HTR-8/SVneo (cell line): Measurements from ENCODE around the gene PRKG1.
"Not testable (repeated sequence)": the region's sequence is repeated elsewhere in the genome, so short reads cannot be mapped to it uniquely, and the experiment has no call there.

ENCODE experiments used
- DNase-seq: peaks from one replicate; pipeline ENCODE4 v3.0.0; 2011; ENCODE audit warnings: low spot score, mixed read lengths; ENCODE audit not compliant: insufficient read length
- FAIRE-seq: peaks from 2 replicates; lab custom pipeline; 2011; peaks lifted over from hg19 to GRCh38; lab: Jason Lieb, UNC

Gene PRKG1

GRCh38 chr10:51663086-51663485, 588.8 kb downstream of the PRKG1 start:
- DNase-seq (no peak), FAIRE-seq (no peak)

DNA sequence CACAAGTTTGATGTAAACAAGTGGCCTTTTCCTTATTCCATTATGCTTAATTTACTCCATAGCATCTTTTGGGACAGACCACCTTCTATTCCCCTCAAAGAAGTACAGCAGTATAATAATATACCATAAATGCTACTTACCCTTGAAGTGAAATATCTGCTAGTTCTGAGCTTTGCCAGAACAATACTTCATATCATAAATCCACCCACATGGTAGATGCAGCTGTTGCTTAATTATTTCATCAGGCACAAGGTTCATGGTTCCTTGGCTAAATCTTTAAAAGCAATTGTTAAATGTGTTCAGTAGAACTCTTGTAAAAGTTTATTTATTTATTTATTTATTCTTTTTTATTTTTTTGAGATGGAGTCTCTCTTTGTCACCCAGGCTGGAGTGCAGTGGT, 592.2 kb downstream of the PRKG1 start:
- DNase-seq, result no peak
- FAIRE-seq, result no peak

GRCh38 chr10:51667678-51668335, 593.5 kb downstream of the PRKG1 start:
- FAIRE-seq, result no peak
- no peak for DNase-seq

DNA sequence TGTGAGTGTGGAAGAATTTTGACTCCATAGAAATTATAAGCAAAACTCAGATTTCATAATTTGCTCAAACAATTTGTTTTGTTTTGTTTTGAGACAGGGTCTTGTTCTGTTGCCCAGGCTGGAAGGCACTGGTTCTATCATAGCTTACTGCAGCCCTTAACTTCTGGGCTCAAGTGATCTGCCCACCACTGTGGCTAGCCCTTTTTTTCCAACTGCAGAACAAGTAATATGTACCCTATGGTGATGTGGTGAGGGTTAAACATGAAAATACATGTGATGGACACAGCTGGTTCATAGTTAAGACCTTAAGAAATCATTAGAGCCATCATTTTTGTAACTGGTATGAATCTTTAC, 594.0 kb downstream of the PRKG1 start:
- no peak for FAIRE-seq
- no peak for DNase-seq

GRCh38 chr10:51669041-51669440, 594.8 kb downstream of the PRKG1 start:
- FAIRE-seq (no peak), DNase-seq (no peak)

- FAIRE-seq (no peak), DNase-seq (no peak)
These were observed 597.8 kb downstream of the PRKG1 start for GRCh38 chr10:51672039-51672535.

GRCh38 chr10:51675088-51675487, 600.8 kb downstream of the PRKG1 start:
- FAIRE-seq, result no peak
- DNase-seq, result no peak

- FAIRE-seq (no peak), DNase-seq (no peak)
These were observed 605.6 kb downstream of the PRKG1 start for GRCh38 chr10:51679841-51680240.

DNA sequence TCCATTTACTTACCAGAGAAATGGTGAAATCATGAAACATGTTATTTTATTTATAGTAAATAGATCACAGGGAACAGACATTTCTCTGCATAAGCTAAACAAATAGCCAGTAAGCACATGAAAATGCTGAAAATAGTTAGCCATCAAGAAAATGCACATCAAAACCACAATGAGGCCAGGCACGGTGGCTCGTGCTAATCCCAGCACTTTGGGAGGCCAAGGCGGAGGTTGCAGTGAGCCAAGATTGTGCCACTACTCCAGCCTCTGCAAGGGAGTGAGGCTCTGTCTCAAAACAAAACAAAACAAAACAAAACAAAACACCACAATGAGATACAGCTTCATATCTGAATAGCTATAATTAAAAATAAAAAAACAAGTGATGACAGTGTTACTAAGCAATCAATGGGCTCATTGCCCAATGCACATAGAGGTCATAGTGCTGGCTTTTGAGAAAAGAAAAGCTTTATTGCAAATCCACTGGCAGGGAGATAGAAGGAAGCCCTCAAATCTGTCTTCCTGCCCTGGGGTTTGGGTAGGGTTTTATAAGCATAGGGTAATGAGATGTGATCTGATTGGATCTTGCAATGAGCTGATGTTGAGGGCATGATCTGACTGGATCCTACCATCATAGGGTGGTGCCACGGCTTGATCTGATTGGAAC, 608.9 kb downstream of the PRKG1 start:
- no peak for FAIRE-seq
- no peak for DNase-seq

GRCh38 chr10:51685768-51686167, 611.5 kb downstream of the PRKG1 start:
- FAIRE-seq (no peak), DNase-seq (no peak)

DNA sequence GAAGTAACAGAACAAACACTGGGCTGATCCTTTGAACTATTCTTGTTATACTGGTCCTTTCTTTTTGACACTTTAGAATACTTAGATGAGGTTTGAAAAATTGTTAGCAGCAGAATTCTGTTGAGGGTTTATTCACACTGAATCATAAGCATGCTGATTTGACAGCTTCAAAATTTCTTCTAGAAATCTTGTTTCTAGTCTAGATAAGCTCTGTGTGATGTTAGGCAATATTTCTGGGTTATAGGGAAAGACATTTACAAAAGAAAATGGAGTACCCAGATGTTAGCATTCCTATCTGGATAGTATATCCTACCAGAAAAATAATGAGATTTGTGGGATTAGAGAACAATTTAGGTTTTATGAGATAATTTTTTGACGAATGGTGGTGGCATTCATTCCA, 613.0 kb downstream of the PRKG1 start:
- DNase-seq, result no peak
- FAIRE-seq, result no peak

DNA sequence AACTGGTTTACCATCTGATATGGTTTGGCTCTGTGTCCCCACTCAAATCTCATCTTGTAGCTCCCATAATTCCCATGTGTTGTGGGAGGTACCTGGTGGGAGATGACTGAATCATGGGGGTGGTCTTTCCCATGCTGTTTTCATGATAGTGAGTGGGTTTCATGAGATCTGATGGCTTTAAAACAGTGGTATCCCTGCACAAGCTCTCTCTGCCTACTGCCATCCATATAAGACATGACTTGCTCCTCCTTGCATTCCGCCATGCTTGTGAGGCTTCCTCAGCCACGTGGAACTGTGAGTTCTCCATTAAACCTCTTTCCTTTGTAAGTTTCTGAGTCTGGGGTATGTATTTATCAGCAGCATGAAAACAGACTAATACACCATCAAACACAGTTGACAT, 614.5 kb downstream of the PRKG1 start:
- not testable (repeated sequence) for FAIRE-seq, DNase-seq

- no peak for DNase-seq
- FAIRE-seq, result no peak
These were observed 615.2 kb downstream of the PRKG1 start for GRCh38 chr10:51689536-51689935.

- FAIRE-seq (no peak), DNase-seq (no peak)
These were observed 616.8 kb downstream of the PRKG1 start for GRCh38 chr10:51691135-51691534.

DNA sequence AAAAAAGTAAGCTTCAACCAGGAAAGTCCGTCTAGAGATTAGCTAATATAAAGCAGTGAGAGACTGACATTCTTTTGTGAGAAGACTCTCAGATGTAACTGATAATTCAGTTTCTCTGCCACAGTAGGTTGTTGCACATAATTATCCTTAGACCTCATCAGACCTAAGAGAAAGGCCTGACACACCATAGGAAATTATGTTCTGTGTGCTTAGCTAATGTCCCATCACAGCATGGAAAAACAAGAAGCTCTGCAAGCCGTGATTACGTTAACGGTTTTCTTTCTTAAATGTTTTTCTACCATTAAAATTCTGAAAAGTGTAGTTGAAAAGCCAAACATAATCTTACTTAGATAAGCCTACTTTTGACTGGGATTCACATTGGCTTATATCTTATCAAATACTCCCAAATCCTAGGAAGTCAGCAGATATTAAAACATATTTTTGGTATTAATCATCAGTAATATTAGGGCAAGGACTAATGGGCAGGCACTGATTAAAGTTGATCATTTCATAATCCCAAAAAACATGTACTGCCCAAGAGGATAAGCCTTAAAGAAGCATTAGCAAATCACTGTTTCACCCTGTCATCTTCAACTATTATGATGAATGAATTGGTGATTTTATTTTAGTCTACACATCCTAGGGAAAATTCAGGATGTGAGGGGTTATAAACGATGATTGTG, 619.9 kb downstream of the PRKG1 start:
- FAIRE-seq (no peak), DNase-seq (no peak)

DNA sequence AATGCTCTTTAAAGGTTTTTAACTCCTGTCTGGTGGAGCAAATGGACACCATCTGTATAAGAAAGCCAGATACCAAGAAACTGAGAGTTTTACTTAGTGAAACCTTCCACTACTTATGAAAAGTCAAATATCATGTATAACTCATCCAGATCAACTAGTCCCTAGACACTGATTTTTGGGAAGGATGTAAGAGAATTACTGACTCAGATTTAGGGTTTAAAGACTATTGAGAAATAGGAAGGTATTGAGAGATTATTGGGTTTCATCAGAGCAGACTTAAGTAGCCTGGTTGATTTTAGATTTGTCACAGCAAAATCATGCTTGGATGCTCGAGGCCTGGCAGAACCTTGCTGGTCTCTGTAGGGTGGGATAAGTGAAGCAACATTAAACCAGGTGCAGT, 622.0 kb downstream of the PRKG1 start:
- no peak for DNase-seq
- no peak for FAIRE-seq

GRCh38 chr10:51698473-51699063, 624.3 kb downstream of the PRKG1 start:
- DNase-seq (no peak), FAIRE-seq (no peak)

DNA sequence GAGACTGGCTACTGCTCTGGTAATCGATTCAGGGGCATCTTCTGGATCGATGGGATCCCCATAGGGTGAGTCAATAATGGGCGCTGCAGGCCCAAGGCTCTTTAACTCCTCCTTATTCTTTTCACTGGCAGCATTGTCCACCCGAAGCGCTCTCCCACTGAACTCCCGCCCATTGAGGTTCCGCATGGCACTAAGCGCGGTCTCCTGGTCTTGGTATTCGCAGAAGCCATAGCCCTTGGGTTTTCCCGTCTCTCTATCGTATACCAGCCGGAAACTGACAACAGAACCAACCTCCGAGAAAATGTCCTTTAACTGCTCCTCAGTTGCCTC, 624.8 kb downstream of the PRKG1 start:
- DNase-seq (no peak), FAIRE-seq (no peak)

DNA sequence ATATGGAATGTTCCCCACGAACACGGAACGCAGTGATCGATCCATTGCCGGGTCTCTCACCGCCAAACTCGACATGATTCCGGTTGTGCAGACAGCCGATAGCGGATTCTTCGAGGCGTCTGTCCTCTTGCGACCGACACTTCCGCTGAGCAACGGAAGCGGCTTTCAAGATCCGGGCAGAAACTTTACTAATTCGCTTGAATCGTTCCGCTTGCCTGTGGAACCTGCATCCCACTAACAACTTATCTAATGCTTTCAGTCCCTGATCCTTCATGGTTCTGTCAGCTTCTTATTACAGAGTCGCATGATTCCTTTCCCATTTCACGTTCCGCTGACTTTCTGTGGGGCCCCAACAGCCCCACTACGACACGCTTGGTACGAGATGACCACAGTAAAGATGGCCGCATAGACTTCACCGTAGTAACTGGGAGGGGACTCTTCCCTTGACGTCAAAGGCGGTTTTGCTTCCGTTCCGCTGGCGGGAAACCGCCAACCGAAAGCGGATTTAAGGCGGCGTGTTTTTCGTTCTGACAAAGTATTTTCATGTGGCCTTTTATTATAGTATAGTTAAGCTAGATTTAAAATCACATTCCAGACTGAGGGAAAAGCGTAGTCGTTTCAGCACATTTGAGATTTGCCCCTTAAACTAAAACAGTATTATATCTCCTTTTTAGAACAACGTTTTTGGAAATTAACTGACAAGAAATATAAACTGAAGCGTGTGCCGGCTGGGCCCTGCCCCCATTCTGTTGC, 625.4 kb downstream of the PRKG1 start, which contains the start of gene CSTF2T:
Gene CSTF2T, minus strand, starts transcription at position 121 of the 753 bp plus-strand sequence. Its CDS starts 46 bp downstream, at position 75.
- DNase-seq (peak; percentile 64), FAIRE-seq (peak; percentile 87)

DNA sequence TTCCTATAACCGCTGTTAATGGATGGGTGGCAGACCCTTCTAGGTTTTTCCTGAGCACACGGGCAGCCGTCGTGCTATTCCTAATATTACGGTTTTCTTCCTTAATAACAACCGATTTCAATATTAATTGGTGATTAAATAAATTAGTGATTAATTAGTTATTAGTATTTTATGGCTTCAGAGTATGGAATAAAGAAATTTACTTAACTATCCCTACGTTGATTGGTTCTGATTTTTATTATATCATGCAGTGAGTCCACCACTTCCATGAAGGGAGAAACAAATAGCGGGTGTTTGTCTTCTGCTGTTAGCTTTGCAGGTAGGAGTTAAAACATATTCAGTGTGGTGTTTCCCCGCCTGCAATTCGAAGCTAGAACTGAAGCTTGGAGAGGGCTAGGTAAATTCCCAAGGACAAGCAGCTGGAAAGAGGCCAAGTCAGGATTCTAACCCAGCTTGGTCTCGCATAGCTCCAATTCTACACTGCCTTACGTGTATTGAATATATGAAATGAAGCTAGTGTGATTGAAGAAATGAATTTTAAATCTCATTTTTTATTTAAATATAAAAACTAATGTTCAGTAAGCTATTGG, 626.0 kb downstream of the PRKG1 start:
- FAIRE-seq, result no peak
- DNase-seq, result no peak
